HG03159 (cell line): ENCODE results near the gene HOXD9.

Source experiments
- ATAC-seq: cut with Tn5 transposase; IDR thresholded peaks from one replicate; pipeline ENCODE4 v1.9.1; 2021; ENCODE audit warnings: mild to moderate bottlenecking, moderate library complexity; ENCODE audit not compliant: unreplicated experiment

Gene HOXD9

GRCh38 chr2:176137252-176137580 is 14.7 kb downstream of the HOXD9 start:
- no peak for ATAC-seq

- no peak for ATAC-seq
These were observed 15.4 kb downstream of the HOXD9 start for GRCh38 chr2:176137906-176138305.

GRCh38 chr2:176138526-176138922 is 16.0 kb downstream of the HOXD9 start:
- no peak for ATAC-seq

- ATAC-seq = no peak
These were observed 16.6 kb downstream of the HOXD9 start for GRCh38 chr2:176138923-176139660.

GRCh38 chr2:176139661-176140512 is 17.4 kb downstream of the HOXD9 start:
- ATAC-seq = no peak

GRCh38 chr2:176140513-176141317 is 18.2 kb downstream of the HOXD9 start:
- ATAC-seq = peak; percentile 92

- no peak for ATAC-seq
These were observed 19.8 kb downstream of the HOXD9 start for GRCh38 chr2:176142281-176142680.

GRCh38 chr2:176145085-176145969 is 22.8 kb downstream of the HOXD9 start:
- ATAC-seq = no peak

GRCh38 chr2:176146101-176146500 is 23.6 kb downstream of the HOXD9 start:
- no peak for ATAC-seq

GRCh38 chr2:176146645-176147044 is 24.1 kb downstream of the HOXD9 start:
- no peak for ATAC-seq

- no peak for ATAC-seq
These were observed 24.8 kb downstream of the HOXD9 start for GRCh38 chr2:176147210-176147799.

- ATAC-seq = no peak
These were observed 25.4 kb downstream of the HOXD9 start for GRCh38 chr2:176147800-176148496.

GRCh38 chr2:176148751-176149421 is 26.4 kb downstream of the HOXD9 start:
- ATAC-seq = no peak

GRCh38 chr2:176149481-176149938 is 27.0 kb downstream of the HOXD9 start:
- ATAC-seq = no peak

- no peak for ATAC-seq
These were observed 27.5 kb downstream of the HOXD9 start for GRCh38 chr2:176149939-176150583.

- ATAC-seq = no peak
These were observed 28.3 kb downstream of the HOXD9 start for GRCh38 chr2:176150584-176151441.
